H1 (cell line): ENCODE data around the gene PLCB1. TPM values are rescaled to one million over a fixed set of nuclear protein-coding genes. Genes with fewer than 3 reads are reported as not detected.
"Not testable (repeated sequence)": the region's sequence is repeated elsewhere in the genome, so short reads cannot be mapped to it uniquely, and the experiment has no call there.

ENCODE experiments used
- CTCF ChIA-PET: fragments of 300-600 bp; sonication (Branson Sonifier 250); formaldehyde crosslinking; loops from one replicate; lab custom pipeline; 2021; ENCODE audit not compliant: partially characterized antibody; lab: Charles Lee
- POLR2A ChIA-PET: fragments of 300-600 bp; sonication (Branson Sonifier 250); formaldehyde crosslinking; loops from one replicate; lab custom pipeline; 2021; ENCODE audit warnings: inconsistent platforms; ENCODE audit not compliant: partially characterized antibody; lab: Charles Lee
- DNase-seq, 2 experiments: peaks; one replicate each; pipeline versions ENCODE4 v3.0.0 to v3.0.0-alpha.2; 2010 to 2022; ENCODE audit warnings: low spot score in 2 of 2, low read depth in 1 of 2, mixed read lengths in 1 of 2
- FAIRE-seq: peaks from 2 replicates; lab custom pipeline; 2011; peaks lifted over from hg19 to GRCh38; lab: Jason Lieb, UNC
- H2AFZ ChIP-seq: 2 replicates; pipeline ENCODE4 v1.8.1; 2012; ENCODE audit warnings: low read length, inconsistent platforms
- H2AK5ac ChIP-seq: 2 replicates; pipeline ENCODE4 v1.6.1; 2013; ENCODE audit warnings: low read depth, low read length
- H2BK120ac ChIP-seq: replicated peaks from 2 replicates; pipeline ENCODE3; 2013; ENCODE audit warnings: low read depth, low read length, inconsistent platforms
- H2BK12ac ChIP-seq: 2 replicates; pipeline ENCODE4 v1.6.1; 2013; ENCODE audit warnings: low read depth, low read length
- H2BK15ac ChIP-seq: 2 replicates; pipeline ENCODE4 v1.6.1; 2013; ENCODE audit warnings: low read length
- H2BK20ac ChIP-seq: 2 replicates; pipeline ENCODE4 v1.6.1; 2013; ENCODE audit warnings: low read length
- H2BK5ac ChIP-seq: 2 replicates; pipeline ENCODE4 v1.6.1; 2013; ENCODE audit warnings: low read depth, low read length
- H3K14ac ChIP-seq: 2 replicates; pipeline ENCODE4 v1.6.1; 2013; ENCODE audit warnings: inconsistent platforms; ENCODE audit not compliant: insufficient read length
- H3K18ac ChIP-seq: 2 replicates; pipeline ENCODE4 v1.6.1; 2013; ENCODE audit warnings: low read length; ENCODE audit errors: extremely low read depth
- H3K23ac ChIP-seq: 2 replicates; pipeline ENCODE4 v1.6.1; 2013; ENCODE audit warnings: inconsistent platforms; ENCODE audit not compliant: insufficient read length
- H3K23me2 ChIP-seq: 2 replicates; pipeline ENCODE4 v1.6.1; 2013; ENCODE audit warnings: low read depth, low read length
- H3K27ac ChIP-seq: 2 replicates; pipeline ENCODE4 v1.6.1; 2011; ENCODE audit warnings: low read depth, low read length, inconsistent platforms
- H3K27me3 ChIP-seq, 4 experiments: replicated peaks in 1 of 4; 1 replicate in 1 of 4; 2 replicates in 3 of 4; pipeline versions ENCODE4 v1.6.1 to v1.8.1; 2011 to 2013; ENCODE audit warnings: low read length in 3 of 4, mild to moderate bottlenecking in 3 of 4, inconsistent platforms in 2 of 4, mixed read lengths in 2 of 4, moderate library complexity in 1 of 4; ENCODE audit not compliant: control insufficient read depth in 3 of 4, insufficient read depth in 3 of 4; ENCODE audit errors: extremely low read depth in 1 of 4
- H3K36me3 ChIP-seq, 4 experiments: 2 replicates each; pipeline versions ENCODE4 v1.6.1 to v1.8.1; 2011 to 2013; ENCODE audit warnings: mild to moderate bottlenecking in 4 of 4, low read length in 3 of 4, moderate library complexity in 2 of 4, control low read depth in 1 of 4, inconsistent platforms in 1 of 4; ENCODE audit not compliant: insufficient read depth in 4 of 4, control insufficient read depth in 2 of 4
- H3K4ac ChIP-seq: replicated peaks from 2 replicates; pipeline ENCODE3; 2013; ENCODE audit warnings: low read length, low read depth, mixed read lengths, inconsistent platforms; ENCODE audit not compliant: insufficient read length
- H3K4me1 ChIP-seq, 4 experiments: replicated peaks in 1 of 4; 1 replicate in 1 of 4; 2 replicates in 3 of 4; pipeline versions ENCODE4 v1.6.1 to v1.8.1; 2011 to 2013; ENCODE audit warnings: low read length in 3 of 4, inconsistent platforms in 2 of 4, mixed read lengths in 1 of 4; ENCODE audit not compliant: insufficient read depth in 4 of 4, control insufficient read depth in 3 of 4
- H3K4me2 ChIP-seq, 2 experiments: 2 replicates each; pipeline versions ENCODE4 v1.6.1 to v1.8.1; 2011 to 2013; ENCODE audit warnings: low read depth in 2 of 2, low read length in 2 of 2, control low read depth in 1 of 2, inconsistent platforms in 1 of 2, mild to moderate bottlenecking in 1 of 2; ENCODE audit not compliant: insufficient read depth in 1 of 2
- H3K4me3 ChIP-seq, 4 experiments: fragments of 200-600, 300-600 bp in 1 of 4; sonication (generic), shearing (Covaris generic), sonication (Bioruptor Twin) in 1 of 4; 2 replicates each; pipeline versions ENCODE4 v1.5.1 to v1.8.1; 2011 to 2016; ENCODE audit warnings: low read length in 4 of 4, low read depth in 3 of 4, control low read depth in 2 of 4, inconsistent platforms in 2 of 4, mild to moderate bottlenecking in 2 of 4, mixed read lengths in 1 of 4, moderate library complexity in 1 of 4; ENCODE audit not compliant: insufficient read depth in 2 of 4; ENCODE audit errors: extremely low read depth in 1 of 4
- H3K56ac ChIP-seq: replicated peaks from 2 replicates; pipeline ENCODE3; 2013; ENCODE audit warnings: low read depth, mild to moderate bottlenecking, mixed read lengths, low read length, inconsistent platforms; ENCODE audit not compliant: insufficient read length
- H3K79me1 ChIP-seq: 2 replicates; pipeline ENCODE4 v1.6.1; 2013; ENCODE audit warnings: low read depth, low read length, control low read depth
- H3K79me2 ChIP-seq, 2 experiments: 2 replicates each; pipeline versions ENCODE4 v1.6.1 to v1.8.1; 2012 to 2013; ENCODE audit warnings: low read length in 2 of 2, mild to moderate bottlenecking in 2 of 2, inconsistent platforms in 1 of 2; ENCODE audit not compliant: insufficient read depth in 2 of 2, control insufficient read depth in 1 of 2
- H3K9ac ChIP-seq, 4 experiments: replicated peaks in 1 of 4; 1 replicate in 1 of 4; 2 replicates in 3 of 4; pipeline versions ENCODE4 v1.6.1 to v1.8.1; 2011 to 2013; ENCODE audit warnings: low read depth in 3 of 4, low read length in 3 of 4, control low read depth in 2 of 4, mild to moderate bottlenecking in 2 of 4, moderate library complexity in 2 of 4, inconsistent platforms in 1 of 4; ENCODE audit errors: extremely low read depth in 1 of 4
- H3K9me3 ChIP-seq, 2 experiments: 2 replicates each; pipeline versions ENCODE4 v1.6.1 to v1.8.1; 2012 to 2013; ENCODE audit warnings: mild to moderate bottlenecking in 2 of 2, moderate library complexity in 2 of 2, control low read depth in 1 of 2, inconsistent platforms in 1 of 2, low read depth in 1 of 2, low read length in 1 of 2, mixed read lengths in 1 of 2; ENCODE audit not compliant: insufficient read depth in 2 of 2
- H4K20me1 ChIP-seq, 2 experiments: replicated peaks in 1 of 2; 2 replicates each; pipeline versions ENCODE3 to v1.8.1; 2011 to 2013; ENCODE audit warnings: inconsistent platforms in 2 of 2, low read length in 2 of 2, mild to moderate bottlenecking in 1 of 2; ENCODE audit not compliant: insufficient read depth in 2 of 2, control insufficient read depth in 1 of 2
- H4K5ac ChIP-seq: 2 replicates; pipeline ENCODE4 v1.6.1; 2013; ENCODE audit warnings: low read length, low read depth, mixed read lengths, inconsistent platforms; ENCODE audit not compliant: insufficient read length
- H4K8ac ChIP-seq: 2 replicates; pipeline ENCODE4 v1.8.0; 2013; ENCODE audit warnings: mild to moderate bottlenecking, moderate library complexity, low read length, inconsistent platforms; ENCODE audit not compliant: insufficient read depth; ENCODE audit errors: extremely low read depth
- H4K91ac ChIP-seq: replicated peaks from 2 replicates; pipeline ENCODE3; 2013; ENCODE audit warnings: low read length, mixed read lengths, inconsistent platforms; ENCODE audit not compliant: insufficient read length
- WGBS, 2 experiments: shearing (Covaris generic) in 1 of 2; methylation state at CpG; one replicate each; pipeline versions ENCODE4 v1.1.6 to v1.1.7; 2013 to 2015; ENCODE audit warnings: low lambda C conversion rate in 2 of 2, mixed read lengths in 2 of 2, inconsistent platforms in 1 of 2, low coverage in 1 of 2, missing lambda C conversion rate in 1 of 2; ENCODE audit not compliant: insufficient replicate concordance in 2 of 2, insufficient coverage in 1 of 2, insufficient read length in 1 of 2; ENCODE audit errors: extremely low coverage in 1 of 2, missing lambda C conversion rate in 1 of 2; 5-methylcytosine and 5-hydroxymethylcytosine counted together
- polyA plus RNA-seq, 7 experiments: library from polyadenylated mRNA; depleted of rRNA in 3 of 7; stranded (reverse) in 5 of 7; unstranded in 2 of 7; fragments of >200 nt in 5 of 7; fragments of 200-250 nt in 2 of 7; gene quantifications; 1 replicate in 5 of 7; 2 replicates in 1 of 7; 4 replicates in 1 of 7; pipeline versions ENCODE4 v1.2.1 to v1.2.3, GENCODE V29; 2011 to 2013; ENCODE audit warnings: missing spikeins in 2 of 7, mixed read lengths in 2 of 7
- total RNA-seq: library from RNA; stranded (reverse); fragmentation: NEBNext Ultra II Directional; extraction: Animal tissue kit (Norgen Biotek cat#: 25700); gene quantifications from 2 replicates; pipeline ENCODE4 v1.2.1, GENCODE V29; 2021

Gene PLCB1
- total and polyA plus RNA-seq, 2 of the 8 experiments (the other 6 are each of a cell fraction or from before 2014, with no cell fraction given), result 2.6 to 9.1 TPM

DNA sequence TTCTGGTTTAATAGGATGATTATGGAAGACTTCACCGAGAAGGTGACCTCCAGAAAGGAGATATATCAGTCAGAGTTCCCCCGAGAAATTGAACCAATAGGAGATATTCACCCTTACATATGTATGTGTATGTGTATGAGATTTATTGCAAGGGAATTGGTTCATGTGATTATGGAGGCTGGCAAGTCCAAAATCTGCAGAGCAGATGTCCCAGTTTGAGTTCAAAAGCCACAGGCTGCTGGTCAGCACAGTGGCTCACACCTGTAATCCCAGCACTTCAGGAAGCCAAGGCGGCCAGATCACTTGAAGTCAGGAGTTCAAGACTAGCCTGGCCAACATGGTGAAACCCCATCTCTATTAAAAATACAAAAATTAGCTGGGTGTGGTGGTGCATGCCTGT lies 702.2 kb downstream of the PLCB1 start:
- H3K23ac ChIP-seq, H3K4me1 ChIP-seq, H2AFZ ChIP-seq, POLR2A ChIA-PET, H2BK20ac ChIP-seq, CTCF ChIA-PET, H2BK15ac ChIP-seq, H3K56ac ChIP-seq, H3K14ac ChIP-seq, H2BK5ac ChIP-seq, H3K27me3 ChIP-seq, H2BK12ac ChIP-seq, H3K27ac ChIP-seq, H4K8ac ChIP-seq, H3K4me2 ChIP-seq, H3K23me2 ChIP-seq, H4K20me1 ChIP-seq, H3K36me3 ChIP-seq, H3K79me2 ChIP-seq, H3K79me1 ChIP-seq, H3K4me3 ChIP-seq, H3K18ac ChIP-seq, H2AK5ac ChIP-seq, H3K9me3 ChIP-seq, DNase-seq, H3K9ac ChIP-seq, FAIRE-seq, H4K91ac ChIP-seq, H4K5ac ChIP-seq, H2BK120ac ChIP-seq, H3K4ac ChIP-seq: not testable (repeated sequence)
- WGBS, 2 experiments, result 93% methylated on average over 3 of the region's 3 CpGs; no CpG with 5 or more reads in 1 of the 2 experiments
